Aorta (tissue), 5 donors: Measurements from ENCODE around the gene ZNF587B. TPM values are rescaled to one million over a fixed set of nuclear protein-coding genes. Genes with fewer than 3 reads are reported as not detected.
"Not testable (repeated sequence)": the region's sequence is repeated elsewhere in the genome, so short reads cannot be mapped to it uniquely, and the experiment has no call there.

Source experiments
- ATAC-seq: fragments of 200-7000 bp; cut with Tn5 transposase; one replicate; pipeline ENCODE4 v1.9.1; 2022; ENCODE audit warnings: moderate library complexity; ENCODE audit not compliant: low FRiP score
- DNase-seq, 2 donors: peaks; one replicate each; pipeline ENCODE4 v3.0.0-alpha.2; 2020
- H3K27ac ChIP-seq, 2 donors: one replicate each; pipeline ENCODE4 v1.5.1; 2013; ENCODE audit warnings: low read length in 2 of 2, mild to moderate bottlenecking in 2 of 2, moderate library complexity in 2 of 2, control low read depth in 1 of 2, inconsistent platforms in 1 of 2, low read depth in 1 of 2
- H3K27me3 ChIP-seq, 2 donors: one replicate each; pipeline ENCODE4 v1.6.1; 2013; ENCODE audit warnings: control low read depth in 1 of 2, low read length in 1 of 2, mild to moderate bottlenecking in 1 of 2, moderate library complexity in 1 of 2; ENCODE audit not compliant: insufficient read depth in 2 of 2, control insufficient read depth in 1 of 2
- H3K36me3 ChIP-seq, 2 donors: one replicate each; pipeline ENCODE4 v1.6.1; 2013; ENCODE audit warnings: control low read depth in 1 of 2, low read length in 1 of 2, mild to moderate bottlenecking in 1 of 2; ENCODE audit not compliant: insufficient read depth in 2 of 2, control insufficient read depth in 1 of 2
- H3K4me1 ChIP-seq, 2 donors: one replicate each; pipeline ENCODE4 v1.6.1; 2013; ENCODE audit warnings: low read length in 2 of 2, control low read depth in 1 of 2, mild to moderate bottlenecking in 1 of 2, moderate library complexity in 1 of 2; ENCODE audit not compliant: insufficient read depth in 2 of 2, control insufficient read depth in 1 of 2
- H3K4me3 ChIP-seq, 2 donors: one replicate each; pipeline ENCODE4 v1.5.1; 2013; ENCODE audit warnings: low read length in 2 of 2, control low read depth in 1 of 2, mild to moderate bottlenecking in 1 of 2
- H3K9me3 ChIP-seq: one replicate; pipeline ENCODE4 v1.6.1; 2013; ENCODE audit warnings: mild to moderate bottlenecking, low read length; ENCODE audit not compliant: control insufficient read depth
- WGBS, 2 donors: extraction: QIAGEN DNeasy Blood & Tissue Kit; methylation state at CpG; one replicate each; pipeline ENCODE4 v1.1.7; 2013; 5-methylcytosine and 5-hydroxymethylcytosine counted together
- intact Hi-C, 2 donors: fragments of 100-400 bp; cut with DNase I; formaldehyde crosslinking; loops; one replicate each; pipeline versions ENCODE4 v1.14.2 to v1.15.0; 2022
- polyA plus RNA-seq, 2 donors: library from polyadenylated mRNA; stranded (reverse); fragments of 200-250 nt; gene quantifications; one replicate each; pipeline ENCODE4 v1.2.3, GENCODE V29; 2013
- total RNA-seq, 2 donors: library from RNA; stranded (reverse); fragmentation: NEBNext Ultra II Directional; extraction: Animal tissue kit (Norgen Biotek cat#: 25700); gene quantifications; one replicate each; pipeline ENCODE4 v1.2.1, GENCODE V29; 2021
- donor health status: healthy with polysubstance abuse.
- donor health status: Bipolar disorder and iron deficiency.
- donor health status: DM: no; HTN: no; CAD: no.
- donor health status: DM: no; HTN: no; CAD: no.
- donor health status: DM: yes; HTN: yes; CAD: no.

The ZNF587B gene
- total and polyA plus RNA-seq, 4 donors: 1.5 to 15.8 (median 9.4) TPM

GRCh38 chr19:57815247-57816075 is 14.6 kb upstream of the ZNF587B start:
- H3K27ac ChIP-seq: no peak overlapping the region
- ATAC-seq (no peak), DNase-seq (no peak)
- 90 to 94% methylated on average over 17 of the region's 17 CpGs for WGBS, 2 donors
- H3K9me3 ChIP-seq: no peaks in the 10 kb centered on the region
- H3K4me1 ChIP-seq: no peaks in the 10 kb centered on the region
- intact Hi-C loops: loop anchor here in 1 of 2 donors (10.0 kb wide), 1 partner anchor 641 kb away; no protein-coding TSS in a partner anchor
- H3K4me3 ChIP-seq: no peak overlapping the region
- H3K36me3 ChIP-seq: no peaks in the 10 kb centered on the region
- H3K27me3 ChIP-seq: no peaks in the 10 kb centered on the region

GRCh38 chr19:57816652-57817051 is 13.4 kb upstream of the ZNF587B start:
- DNase-seq (no peak), ATAC-seq (no peak)
- no peaks in the 10 kb centered on the region for H3K9me3 ChIP-seq
- H3K4me1 ChIP-seq: no peaks in the 10 kb centered on the region
- intact Hi-C loops: loop anchor here in 1 of 2 donors (10.0 kb wide), 1 partner anchor 642 kb away; no protein-coding TSS in a partner anchor
- H3K36me3 ChIP-seq: no peaks in the 10 kb centered on the region
- no peaks in the 10 kb centered on the region for H3K27me3 ChIP-seq
- WGBS, 2 donors: 86 to 94% methylated on average over 7 of the region's 7 CpGs
- H3K27ac ChIP-seq: no peak overlapping the region
- H3K4me3 ChIP-seq: no peak overlapping the region

- WGBS, 2 donors: 94 to 95% methylated on average over 14 of the region's 14 CpGs
- intact Hi-C loops: loop anchor here in 1 of 2 donors (10.0 kb wide), 1 partner anchor 643 kb away; no protein-coding TSS in a partner anchor
- H3K27ac ChIP-seq: no peak overlapping the region
Measured at GRCh38 chr19:57817976-57818375, 12.1 kb upstream of the ZNF587B start.

GRCh38 chr19:57818378-57818777 is 11.7 kb upstream of the ZNF587B start:
- ATAC-seq (no peak), DNase-seq (no peak)
- 91 to 96% methylated on average over 7 of the region's 7 CpGs for WGBS, 2 donors
- no peaks in the 10 kb centered on the region for H3K36me3 ChIP-seq
- no peaks in the 10 kb centered on the region for H3K27me3 ChIP-seq
- H3K27ac ChIP-seq: no peak overlapping the region
- H3K9me3 ChIP-seq: no peaks in the 10 kb centered on the region
- no peak overlapping the region for H3K4me3 ChIP-seq
- intact Hi-C loops: loop anchor here in 1 of 2 donors (10.0 kb wide), 1 partner anchor 644 kb away; no protein-coding TSS in a partner anchor
- no peaks in the 10 kb centered on the region for H3K4me1 ChIP-seq

More at GRCh38 chr19:57817976-57818375, 12.1 kb upstream of the ZNF587B start:
- no peak for ATAC-seq
- H3K9me3 ChIP-seq: no peaks in the 10 kb centered on the region
- no peak overlapping the region for H3K4me3 ChIP-seq
- DNase-seq: no peak
- no peaks in the 10 kb centered on the region for H3K27me3 ChIP-seq
- H3K36me3 ChIP-seq: no peaks in the 10 kb centered on the region
- no peaks in the 10 kb centered on the region for H3K4me1 ChIP-seq

- no peaks in the 10 kb centered on the region for H3K4me1 ChIP-seq
- peak overlapping the region; percentile 28 to 99 for H3K4me3 ChIP-seq
- 0 to 1% methylated on average over 44 of the region's 44 CpGs for WGBS, 2 donors
- ATAC-seq (peak; percentile 92), DNase-seq (peak; percentile 85 to 91)
- peak overlapping the region; percentile 16 to 61 for H3K27ac ChIP-seq
- H3K36me3 ChIP-seq: no peaks in the 10 kb centered on the region
- intact Hi-C loops: loop anchor here in 1 of 2 donors (10.0 kb wide), 1 partner anchor 645 kb away; no protein-coding TSS in a partner anchor
- H3K27me3 ChIP-seq: no peaks in the 10 kb centered on the region
- H3K9me3 ChIP-seq: no peaks in the 10 kb centered on the region
Measured at GRCh38 chr19:57819475-57820148, 10.5 kb upstream of the ZNF587B start.

- no peak overlapping the region for H3K4me3 ChIP-seq
- no peaks in the 10 kb centered on the region for H3K4me1 ChIP-seq
- 74 to 75% methylated on average over 6 of the region's 6 CpGs for WGBS, 2 donors
- ATAC-seq: no peak
- no peaks in the 10 kb centered on the region for H3K27me3 ChIP-seq
- intact Hi-C loops: no loop called here
- H3K9me3 ChIP-seq: no peaks in the 10 kb centered on the region
- no peaks in the 10 kb centered on the region for H3K36me3 ChIP-seq
- DNase-seq: no peak
- no peak overlapping the region for H3K27ac ChIP-seq
Measured at GRCh38 chr19:57820599-57820998, 9.5 kb upstream of the ZNF587B start.

GRCh38 chr19:57821095-57821494 is 9.0 kb upstream of the ZNF587B start:
- H3K4me1 ChIP-seq, DNase-seq, intact Hi-C loops, H3K27ac ChIP-seq, H3K27me3 ChIP-seq, H3K36me3 ChIP-seq, ATAC-seq, H3K4me3 ChIP-seq, H3K9me3 ChIP-seq: not testable (repeated sequence)
- WGBS, 2 donors: 79 to 83% methylated on average over 2 to 3 of the region's 3 CpGs

GRCh38 chr19:57821501-57821900 is 8.6 kb upstream of the ZNF587B start:
- H3K4me3 ChIP-seq, H3K27ac ChIP-seq, H3K36me3 ChIP-seq, intact Hi-C loops, ATAC-seq, H3K27me3 ChIP-seq, H3K9me3 ChIP-seq, DNase-seq, H3K4me1 ChIP-seq: not testable (repeated sequence)
- 94 to 95% methylated on average over 2 to 3 of the region's 3 CpGs for WGBS, 2 donors
